Cardiac fibroblast (primary cell): ENCODE data around the gene SLC22A23.

Experiments used
- DNase-seq, 2 donors: peaks; one replicate each; pipeline versions ENCODE4 v3.0.0 to v3.0.0-alpha.2; 2010; ENCODE audit warnings: low read depth in 2 of 2
- H3K4me3 ChIP-seq, 2 donors: replicated peaks in 1 of 2; 1 replicate in 1 of 2; 2 replicates in 1 of 2; pipeline ENCODE4 v1.5.1; 2011; ENCODE audit warnings: low read depth in 2 of 2, low read length in 2 of 2, mild to moderate bottlenecking in 2 of 2, moderate library complexity in 1 of 2
- TF ChIP-seq, protein P1 (sequence below): IDR thresholded peaks from one replicate; pipeline ENCODE4 v1.5.1; 2011; ENCODE audit warnings: low read depth, mild to moderate bottlenecking, low read length, inconsistent platforms

Gene SLC22A23

DNA sequence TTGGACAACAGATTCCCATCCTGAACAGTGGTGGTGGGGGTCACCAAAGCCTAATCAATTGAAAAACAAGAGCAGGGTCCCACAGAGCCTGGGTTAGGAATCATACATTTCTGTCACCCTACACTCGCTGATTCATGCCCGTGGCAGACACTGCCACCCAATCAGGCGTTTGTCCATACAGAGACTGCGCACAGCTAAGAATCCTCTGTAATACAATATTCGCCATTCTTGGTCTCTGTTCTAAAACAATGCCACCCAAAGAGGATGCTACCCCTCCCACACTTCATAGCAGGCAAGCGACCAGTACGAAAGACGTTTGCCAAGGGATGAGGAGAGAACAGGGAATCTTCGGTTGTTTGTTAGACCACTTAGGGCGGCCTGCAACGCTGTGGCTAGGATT lies 28.1 kb upstream of the SLC22A23 start:
- TF ChIP-seq, protein P1, sequence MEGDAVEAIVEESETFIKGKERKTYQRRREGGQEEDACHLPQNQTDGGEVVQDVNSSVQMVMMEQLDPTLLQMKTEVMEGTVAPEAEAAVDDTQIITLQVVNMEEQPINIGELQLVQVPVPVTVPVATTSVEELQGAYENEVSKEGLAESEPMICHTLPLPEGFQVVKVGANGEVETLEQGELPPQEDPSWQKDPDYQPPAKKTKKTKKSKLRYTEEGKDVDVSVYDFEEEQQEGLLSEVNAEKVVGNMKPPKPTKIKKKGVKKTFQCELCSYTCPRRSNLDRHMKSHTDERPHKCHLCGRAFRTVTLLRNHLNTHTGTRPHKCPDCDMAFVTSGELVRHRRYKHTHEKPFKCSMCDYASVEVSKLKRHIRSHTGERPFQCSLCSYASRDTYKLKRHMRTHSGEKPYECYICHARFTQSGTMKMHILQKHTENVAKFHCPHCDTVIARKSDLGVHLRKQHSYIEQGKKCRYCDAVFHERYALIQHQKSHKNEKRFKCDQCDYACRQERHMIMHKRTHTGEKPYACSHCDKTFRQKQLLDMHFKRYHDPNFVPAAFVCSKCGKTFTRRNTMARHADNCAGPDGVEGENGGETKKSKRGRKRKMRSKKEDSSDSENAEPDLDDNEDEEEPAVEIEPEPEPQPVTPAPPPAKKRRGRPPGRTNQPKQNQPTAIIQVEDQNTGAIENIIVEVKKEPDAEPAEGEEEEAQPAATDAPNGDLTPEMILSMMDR = no peak
- no peak for DNase-seq
- H3K4me3 ChIP-seq = no peak overlapping the region

DNA sequence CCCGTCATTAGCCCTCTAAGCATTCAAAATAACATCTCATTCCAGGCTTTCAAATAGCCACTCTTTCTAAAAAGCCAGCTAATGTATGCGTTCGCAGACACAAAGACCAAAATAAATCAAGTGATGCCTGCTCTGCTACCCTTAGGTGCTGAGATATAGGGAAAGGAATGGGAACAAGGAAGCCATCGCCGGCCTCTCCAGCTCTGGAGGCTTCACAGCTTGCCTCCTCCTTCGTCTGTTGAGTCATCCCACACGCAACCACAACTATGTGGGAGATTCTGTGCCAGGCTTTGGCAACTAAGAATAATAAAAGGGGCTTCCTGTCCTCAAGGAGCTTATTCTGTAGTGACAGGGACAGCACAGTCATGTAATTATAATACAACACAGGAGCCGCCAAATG lies 27.3 kb upstream of the SLC22A23 start:
- TF ChIP-seq, protein P1 = no peak
- peak; percentile 46 to 86 for DNase-seq
- H3K4me3 ChIP-seq = no peak overlapping the region

DNA sequence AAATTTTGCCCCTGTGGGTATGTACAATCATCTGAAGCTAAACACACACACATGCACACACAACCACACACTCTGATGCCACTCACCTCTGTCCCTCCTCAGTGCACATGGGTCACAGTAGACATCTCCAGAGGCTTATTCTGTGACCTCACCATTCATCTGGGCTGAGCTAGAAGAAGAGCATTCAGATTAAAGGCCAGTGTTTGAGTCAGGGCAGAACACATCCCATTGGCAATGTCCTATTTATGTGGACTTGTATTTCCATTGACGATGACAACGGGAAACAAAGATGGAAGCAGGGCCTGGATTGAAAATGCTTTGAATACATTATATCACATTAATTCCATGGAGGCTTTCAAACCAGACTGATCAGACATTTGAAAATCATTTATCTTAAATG lies 26.8 kb upstream of the SLC22A23 start:
- TF ChIP-seq, protein P1 = no peak
- DNase-seq = peak in 1 of 2 donors; percentile 5
- H3K4me3 ChIP-seq = no peak overlapping the region

DNA sequence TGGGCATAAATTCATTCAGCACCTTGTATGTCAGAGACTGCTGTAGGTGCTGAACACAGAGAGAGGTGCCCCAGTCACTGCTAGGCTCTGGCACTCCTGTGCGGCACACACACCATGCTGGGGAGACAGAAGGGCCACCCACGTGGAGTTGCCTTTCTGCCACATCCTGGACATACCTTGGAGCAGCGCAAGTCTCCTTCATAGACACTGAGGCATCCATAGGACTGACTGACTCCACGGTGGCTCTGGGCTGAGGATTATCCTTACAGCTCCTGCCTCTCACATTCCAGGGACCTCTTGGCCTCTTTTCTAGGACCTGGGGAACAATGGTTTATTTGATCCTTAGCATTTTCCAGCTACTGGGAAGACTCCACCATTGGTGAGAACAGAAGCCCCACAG lies 26.0 kb upstream of the SLC22A23 start:
- TF ChIP-seq, protein P1 = no peak
- DNase-seq = no peak
- H3K4me3 ChIP-seq = no peak overlapping the region

DNA sequence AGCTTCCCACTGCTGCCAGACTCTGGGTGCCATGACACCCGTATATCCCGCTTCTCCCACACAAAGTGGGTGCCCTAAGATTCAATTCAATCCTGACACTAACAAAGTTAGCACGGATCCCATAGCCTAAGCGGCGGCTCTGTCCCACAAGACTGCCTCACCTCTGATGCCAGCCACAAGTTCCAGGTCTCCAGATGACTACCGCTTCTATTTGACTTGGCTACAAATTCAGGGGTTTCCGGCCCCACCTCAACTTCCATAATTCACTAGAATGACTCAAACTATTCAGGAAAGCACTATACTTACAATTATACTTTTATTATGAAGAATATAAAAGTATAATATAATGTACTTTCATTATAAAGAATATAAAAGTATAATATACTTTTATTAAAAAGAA lies 24.8 kb upstream of the SLC22A23 start:
- TF ChIP-seq, protein P1 = no peak
- H3K4me3 ChIP-seq = no peak overlapping the region
- no peak for DNase-seq

DNA sequence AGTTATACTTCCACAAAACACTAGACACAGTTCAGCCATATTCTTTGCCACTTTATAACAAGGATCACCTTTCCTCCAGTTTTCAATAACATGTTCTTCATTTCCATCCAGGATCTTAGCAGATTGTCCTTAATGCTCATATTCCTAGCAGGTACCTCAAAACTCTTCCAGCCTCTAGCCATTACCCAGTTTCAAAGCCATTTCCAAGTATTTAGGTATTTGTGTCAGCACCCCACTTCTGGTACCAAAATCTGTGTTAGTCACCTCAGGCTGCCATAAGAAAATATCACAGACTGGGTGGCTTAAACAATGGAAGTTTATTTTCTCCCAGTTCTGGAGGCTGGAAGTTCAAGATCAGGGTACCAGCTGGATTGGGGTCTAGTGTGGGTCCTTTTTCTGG lies 23.2 kb upstream of the SLC22A23 start:
- no peak overlapping the region for H3K4me3 ChIP-seq
- TF ChIP-seq, protein P1 = no peak
- no peak for DNase-seq

DNA sequence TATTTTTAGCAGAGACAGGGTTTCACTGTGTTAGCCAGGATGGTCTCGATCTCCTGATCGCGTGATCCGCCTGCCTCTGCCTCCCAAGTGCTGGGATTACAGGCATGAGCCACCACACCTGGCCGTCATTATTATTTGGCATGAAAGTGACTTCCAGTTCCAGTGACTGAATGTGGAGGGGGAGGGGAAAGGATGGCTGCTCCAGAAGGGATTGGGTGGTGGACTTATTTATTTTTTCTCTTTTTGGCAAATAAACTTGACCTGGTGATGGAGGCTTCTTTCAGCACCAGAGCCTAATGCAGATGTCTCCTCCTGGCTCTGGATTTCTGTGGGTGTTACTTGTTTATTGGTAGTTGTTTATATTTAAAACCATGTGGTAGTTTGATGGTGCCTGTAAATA lies 16.9 kb upstream of the SLC22A23 start:
- no peak for DNase-seq
- H3K4me3 ChIP-seq = no peak overlapping the region
- TF ChIP-seq, protein P1 = no peak
